GM23248 (cell line): ENCODE data around the gene INTS4.

Experiments used
- EZH2 ChIP-seq: fragments of 200-600 bp; sonication (generic); IDR thresholded peaks from 2 replicates; pipeline ENCODE4 v1.6.1; 2018; ENCODE audit warnings: antibody characterized with exemption, mild to moderate bottlenecking; ENCODE audit not compliant: insufficient read depth, poor library complexity, severe bottlenecking
- EZH2phosphoT487 ChIP-seq: fragments of 200-600 bp; sonication (generic); IDR thresholded peaks from 2 replicates; pipeline ENCODE4 v1.6.1; 2018; ENCODE audit warnings: antibody characterized with exemption, moderate library complexity, mild to moderate bottlenecking, low read depth; ENCODE audit not compliant: insufficient read depth

DNA sequence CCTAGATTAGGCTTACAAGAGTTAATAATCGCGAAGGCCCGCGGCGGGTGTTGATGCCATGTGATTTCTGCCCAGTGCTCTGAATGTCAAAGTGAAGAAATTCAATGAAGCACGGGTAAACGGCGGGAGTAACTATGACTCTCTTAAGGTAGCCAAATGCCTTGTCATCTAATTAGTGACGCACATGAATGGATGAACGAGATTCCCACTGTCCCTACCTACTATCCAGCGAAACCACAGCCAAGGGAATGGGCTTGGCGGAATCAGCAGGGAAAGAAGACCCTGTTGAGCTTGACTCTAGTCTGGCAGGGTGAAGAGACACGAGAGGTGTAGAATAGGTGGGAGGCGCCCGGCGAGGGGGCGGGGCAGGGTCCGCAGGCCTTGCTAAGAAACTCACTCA, 108.1 kb downstream of the INTS4 start:
- TF ChIP-seq EZH2phosphoT487 (no peak), EZH2 (no peak)
